ENCODE data around the gene DNASE1L2. TPM values are rescaled to one million over a fixed set of nuclear protein-coding genes. Genes with fewer than 3 reads are reported as not detected.

Gene DNASE1L2
- total RNA-seq, 1 experiment from 2014 or later = 2.0 TPM

DNA sequence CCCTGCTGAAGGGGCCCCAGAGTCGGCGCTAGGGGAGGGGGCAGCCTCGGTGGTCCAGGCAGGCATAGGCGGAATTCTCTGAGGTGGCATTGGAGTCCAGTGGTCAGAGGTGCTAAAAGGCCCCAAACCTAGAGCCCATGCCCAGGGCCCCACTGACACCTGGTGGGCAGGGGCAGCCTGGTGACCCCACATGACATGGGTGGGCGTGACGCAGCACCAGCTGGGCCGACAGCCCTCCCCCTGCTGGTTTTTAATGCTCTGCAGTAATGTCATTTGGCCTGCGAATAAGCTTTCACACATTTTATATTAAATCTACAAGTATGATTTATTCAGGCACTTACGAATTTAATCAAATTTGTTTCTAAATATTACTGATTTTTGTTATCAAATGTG lies 33.8 kb downstream of the DNASE1L2 start:
- Histone ChIP-seq H3K4me3 (no peak overlapping the region; the same call in 1 of the 2 replicates), H3K27me3 (no peaks in the 10 kb centered on the region), H3K36me3 (peaks cover 22% of the 10 kb centered on the region), H3K9me3 (no peaks in the 10 kb centered on the region)
- no peak for DNase-seq

GRCh38 chr16:2270588-2271470 lies 34.6 kb downstream of the DNASE1L2 start:
- no peak for DNase-seq
- Histone ChIP-seq H3K27me3 (no peaks in the 10 kb centered on the region), H3K36me3 (peaks cover 14% of the 10 kb centered on the region), H3K4me3 (no peak overlapping the region), H3K9me3 (no peaks in the 10 kb centered on the region)

- Histone ChIP-seq H3K9me3 (no peaks in the 10 kb centered on the region), H3K4me3 (no peak overlapping the region), H3K36me3 (peaks cover 3% of the 10 kb centered on the region), H3K27me3 (no peaks in the 10 kb centered on the region)
- DNase-seq = no peak
Measured at GRCh38 chr16:2271848-2272461, 35.7 kb downstream of the DNASE1L2 start.

DNA sequence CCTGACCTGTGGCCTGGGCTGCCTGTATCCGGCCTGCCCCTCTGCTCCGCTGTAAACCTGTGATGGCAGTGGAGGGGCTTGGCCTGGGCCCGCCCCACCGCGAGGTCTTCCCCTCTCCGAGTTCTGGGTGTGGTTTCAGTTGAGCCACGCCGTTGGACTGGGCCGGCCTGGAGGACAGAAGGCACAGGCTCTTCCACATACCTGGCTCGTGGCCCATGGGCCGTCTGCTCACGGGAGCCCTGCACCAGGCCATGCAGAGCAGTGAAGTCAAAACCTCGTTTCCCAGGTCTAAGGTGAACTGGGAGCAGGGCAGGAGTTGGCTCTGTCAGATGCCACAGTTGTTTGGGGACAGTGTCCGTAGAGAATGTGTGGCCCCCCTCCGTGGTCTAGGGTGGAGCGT lies 37.2 kb downstream of the DNASE1L2 start:
- no peak for DNase-seq
- no peaks in the 10 kb centered on the region for H3K27me3 ChIP-seq
- no peaks in the 10 kb centered on the region; the same call in 1 of the 2 replicates for H3K36me3 ChIP-seq
- H3K4me3 ChIP-seq = no peak overlapping the region
- H3K9me3 ChIP-seq = no peaks in the 10 kb centered on the region

- H3K9me3 ChIP-seq = no peaks in the 10 kb centered on the region
- DNase-seq = no peak
- no peak overlapping the region for H3K4me3 ChIP-seq
- H3K27me3 ChIP-seq = no peaks in the 10 kb centered on the region
- no peaks in the 10 kb centered on the region; the same call in 1 of the 2 replicates for H3K36me3 ChIP-seq
Measured at GRCh38 chr16:2273931-2274330, 37.7 kb downstream of the DNASE1L2 start.

DNA sequence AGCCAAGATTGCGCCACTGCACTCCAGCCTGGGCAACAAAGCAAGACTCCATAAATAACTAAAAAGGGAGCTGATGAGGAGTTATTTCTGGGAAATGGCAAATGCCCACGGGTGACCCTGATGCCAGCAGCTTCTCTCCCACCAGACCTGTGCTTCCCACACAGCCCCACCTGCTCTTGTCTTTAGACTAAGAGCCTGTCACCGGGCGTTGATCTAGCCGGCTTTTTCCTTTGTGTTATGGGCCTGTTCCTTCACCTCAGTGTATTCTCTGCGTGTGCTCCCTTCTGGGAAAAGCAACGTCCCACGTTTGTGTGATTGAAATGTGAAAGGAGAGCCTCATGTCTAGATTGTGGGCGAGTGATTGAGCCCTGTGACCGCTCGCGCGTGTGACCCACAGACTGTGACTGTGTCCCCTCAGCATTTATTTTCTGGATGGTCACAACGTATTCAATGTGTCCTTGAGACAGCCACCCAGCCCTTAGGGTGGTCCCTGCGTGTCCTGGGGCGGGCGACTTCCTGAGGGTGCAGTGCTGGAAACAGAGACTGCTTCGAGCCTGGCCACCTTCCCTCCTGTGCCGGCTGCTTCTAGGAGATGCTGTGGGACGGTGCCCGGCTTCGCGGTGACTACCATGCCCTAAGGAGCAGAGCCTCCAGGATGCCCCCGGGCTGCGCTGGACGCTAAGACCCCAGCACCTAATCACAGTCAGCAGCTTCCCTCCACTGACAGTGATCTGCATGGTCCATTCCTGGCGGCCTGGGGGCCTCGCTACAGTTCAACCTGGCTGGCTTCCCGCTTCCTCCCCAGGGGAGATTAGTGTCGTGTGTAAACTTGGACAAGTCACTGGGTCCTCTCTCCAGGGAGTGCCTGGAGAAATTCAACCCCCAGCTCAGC lies 39.5 kb downstream of the DNASE1L2 start:
- no peaks in the 10 kb centered on the region for H3K9me3 ChIP-seq
- H3K36me3 ChIP-seq = no peaks in the 10 kb centered on the region; the same call in 1 of the 2 replicates
- no peak overlapping the region for H3K4me3 ChIP-seq
- no peak for DNase-seq
- no peaks in the 10 kb centered on the region for H3K27me3 ChIP-seq

GRCh38 chr16:2276368-2277195 lies 40.3 kb downstream of the DNASE1L2 start:
- DNase-seq = no peak
- Histone ChIP-seq H3K36me3 (no peaks in the 10 kb centered on the region), H3K9me3 (no peaks in the 10 kb centered on the region), H3K4me3 (no peak overlapping the region), H3K27me3 (no peaks in the 10 kb centered on the region)

DNA sequence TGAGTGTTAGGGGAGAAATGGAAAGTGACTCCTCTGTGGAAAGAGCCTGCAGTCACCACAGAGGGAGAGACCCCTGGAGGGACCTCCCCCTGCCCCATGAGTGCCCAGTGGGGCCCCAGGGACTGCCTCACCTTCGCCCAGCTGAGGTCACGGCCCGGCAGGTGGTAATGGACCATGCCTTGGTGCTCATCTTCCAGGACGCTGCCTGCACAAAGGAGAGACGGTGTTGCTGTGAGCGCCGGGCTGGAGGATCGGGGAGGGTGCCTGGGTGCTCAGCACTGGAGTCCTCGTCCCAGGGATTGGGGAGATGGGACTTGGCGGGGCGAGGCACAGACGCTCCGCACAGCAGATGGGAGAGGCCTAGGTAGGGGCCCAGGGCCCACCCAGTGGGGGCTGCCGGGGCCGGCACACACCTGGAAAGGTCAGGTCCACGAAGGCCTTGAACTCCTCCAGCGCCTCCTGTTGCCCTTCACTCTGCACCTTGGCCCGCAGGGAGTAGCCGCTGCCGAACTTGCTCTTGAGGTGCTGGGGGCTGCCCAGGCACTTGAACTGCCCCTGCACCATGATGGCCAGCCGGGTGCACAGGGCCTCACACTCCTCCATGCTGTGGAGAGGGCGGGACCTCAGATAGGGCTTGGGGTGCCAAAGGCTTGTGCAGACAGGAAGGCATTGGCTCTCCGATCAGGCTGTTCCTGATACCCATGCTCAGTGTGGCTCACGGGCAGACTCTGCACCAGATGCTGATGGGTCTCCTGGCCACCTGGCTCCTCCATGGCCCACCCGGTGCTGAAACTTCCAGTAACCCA lies 41.4 kb downstream of the DNASE1L2 start:
- Histone ChIP-seq H3K9me3 (no peaks in the 10 kb centered on the region), H3K4me3 (no peak overlapping the region), H3K36me3 (no peaks in the 10 kb centered on the region), H3K27me3 (no peaks in the 10 kb centered on the region)
- no peak for DNase-seq

- no peak for DNase-seq
- no peaks in the 10 kb centered on the region for H3K27me3 ChIP-seq
Measured at GRCh38 chr16:2278272-2278608, 42.0 kb downstream of the DNASE1L2 start.

DNA sequence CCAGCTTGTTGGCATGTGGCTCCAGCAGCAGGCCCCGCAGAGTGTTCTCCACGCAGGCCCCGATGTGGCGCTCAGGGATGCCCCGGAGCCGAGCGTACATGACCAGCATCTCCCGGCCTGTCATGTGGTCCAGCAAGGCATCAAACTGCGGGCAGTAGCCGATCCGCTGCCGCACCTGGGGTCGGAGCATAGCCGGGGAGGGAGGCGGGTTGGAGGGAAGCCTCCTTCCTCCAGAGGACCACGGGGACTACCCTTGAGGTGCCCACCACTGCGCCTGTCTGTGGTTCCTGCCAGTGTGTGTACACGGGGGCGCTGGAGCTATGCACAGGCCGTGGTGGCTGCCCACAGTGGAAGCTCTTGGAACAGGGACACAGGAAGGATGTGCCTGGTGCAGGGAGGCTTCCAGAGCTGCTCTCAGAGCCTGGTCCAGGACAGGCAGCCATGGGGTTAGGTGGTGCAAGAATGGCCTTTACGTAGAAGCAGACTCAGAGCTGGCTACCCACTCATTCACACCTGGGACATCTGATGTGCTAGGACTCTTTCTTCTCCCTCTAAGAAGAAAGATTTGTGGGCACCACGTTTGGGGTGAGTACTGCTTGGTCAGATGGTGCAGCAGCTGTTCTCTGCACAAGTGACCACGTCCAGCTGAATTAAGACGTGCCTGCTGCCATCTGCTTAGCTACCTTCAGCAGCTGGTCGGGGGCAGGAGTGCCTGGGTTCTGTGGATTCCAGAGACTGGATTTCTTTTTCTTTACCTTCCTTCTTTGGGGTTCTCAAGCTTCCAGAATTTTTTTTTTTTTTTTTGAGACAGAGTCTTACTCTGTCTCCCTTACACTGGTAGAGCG lies 42.9 kb downstream of the DNASE1L2 start:
- no peaks in the 10 kb centered on the region for H3K27me3 ChIP-seq
- H3K4me3 ChIP-seq = no peak overlapping the region
- no peaks in the 10 kb centered on the region for H3K9me3 ChIP-seq
- no peaks in the 10 kb centered on the region for H3K36me3 ChIP-seq
- no peak for DNase-seq

More at GRCh38 chr16:2278272-2278608, 42.0 kb downstream of the DNASE1L2 start:
- no peaks in the 10 kb centered on the region for H3K36me3 ChIP-seq
- H3K9me3 ChIP-seq = no peaks in the 10 kb centered on the region
- H3K4me3 ChIP-seq = no peak overlapping the region

GRCh38 chr16:2280461-2280860 lies 44.2 kb downstream of the DNASE1L2 start:
- Histone ChIP-seq H3K36me3 (no peaks in the 10 kb centered on the region), H3K4me3 (no peak overlapping the region), H3K9me3 (no peaks in the 10 kb centered on the region), H3K27me3 (no peaks in the 10 kb centered on the region)
- no peak for DNase-seq

DNA sequence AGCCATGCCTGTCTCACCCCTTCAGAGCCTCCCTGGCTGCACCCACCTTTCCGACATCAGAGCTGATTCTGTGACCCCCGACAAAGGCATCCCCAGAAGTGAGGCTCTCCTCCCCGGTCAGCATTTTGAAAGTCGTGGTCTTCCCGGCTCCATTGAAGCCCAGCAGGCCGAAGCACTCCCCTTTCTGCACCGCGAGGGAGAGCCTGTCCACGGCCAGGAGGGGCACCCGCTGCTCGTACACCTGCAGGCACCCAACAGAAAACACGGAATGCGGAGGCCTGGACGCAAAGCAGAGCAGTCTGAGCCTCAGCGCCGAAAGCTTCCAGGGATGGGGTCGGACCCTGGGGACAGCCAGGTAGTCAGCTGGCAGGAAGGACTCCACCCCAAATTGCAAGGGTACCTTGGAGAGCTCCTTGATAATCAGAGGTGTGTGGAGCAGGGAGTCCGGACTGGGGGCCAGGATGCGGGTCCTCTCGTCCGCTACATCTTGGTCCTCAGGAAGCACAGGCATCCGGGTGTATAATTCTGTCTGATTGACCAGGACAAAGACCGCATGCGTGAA lies 44.8 kb downstream of the DNASE1L2 start:
- no peaks in the 10 kb centered on the region for H3K36me3 ChIP-seq
- no peak overlapping the region for H3K4me3 ChIP-seq
- H3K27me3 ChIP-seq = no peaks in the 10 kb centered on the region
- H3K9me3 ChIP-seq = no peaks in the 10 kb centered on the region
- DNase-seq = no peak

DNA sequence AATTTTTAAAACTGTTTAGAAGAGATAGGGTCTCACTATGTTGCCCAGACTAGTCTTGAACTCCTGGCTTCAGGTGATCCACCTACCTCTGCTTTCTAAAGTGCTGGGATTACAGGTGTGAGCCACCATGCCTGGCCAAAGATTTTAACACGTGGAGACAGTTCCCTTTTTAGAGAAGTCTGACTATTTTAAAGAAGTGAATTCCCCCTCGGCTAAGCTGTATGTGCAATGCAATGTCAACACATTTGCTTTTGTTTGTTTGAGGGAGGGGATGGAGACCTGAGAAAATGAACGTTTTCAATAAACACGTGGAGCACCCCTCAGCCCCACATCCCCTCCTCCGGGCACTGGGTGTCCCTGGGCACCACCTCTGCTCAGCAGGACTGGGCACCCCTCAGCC lies 46.0 kb downstream of the DNASE1L2 start:
- Histone ChIP-seq H3K36me3 (no peaks in the 10 kb centered on the region), H3K27me3 (no peaks in the 10 kb centered on the region), H3K4me3 (no peak overlapping the region), H3K9me3 (no peaks in the 10 kb centered on the region)
- no peak for DNase-seq

DNA sequence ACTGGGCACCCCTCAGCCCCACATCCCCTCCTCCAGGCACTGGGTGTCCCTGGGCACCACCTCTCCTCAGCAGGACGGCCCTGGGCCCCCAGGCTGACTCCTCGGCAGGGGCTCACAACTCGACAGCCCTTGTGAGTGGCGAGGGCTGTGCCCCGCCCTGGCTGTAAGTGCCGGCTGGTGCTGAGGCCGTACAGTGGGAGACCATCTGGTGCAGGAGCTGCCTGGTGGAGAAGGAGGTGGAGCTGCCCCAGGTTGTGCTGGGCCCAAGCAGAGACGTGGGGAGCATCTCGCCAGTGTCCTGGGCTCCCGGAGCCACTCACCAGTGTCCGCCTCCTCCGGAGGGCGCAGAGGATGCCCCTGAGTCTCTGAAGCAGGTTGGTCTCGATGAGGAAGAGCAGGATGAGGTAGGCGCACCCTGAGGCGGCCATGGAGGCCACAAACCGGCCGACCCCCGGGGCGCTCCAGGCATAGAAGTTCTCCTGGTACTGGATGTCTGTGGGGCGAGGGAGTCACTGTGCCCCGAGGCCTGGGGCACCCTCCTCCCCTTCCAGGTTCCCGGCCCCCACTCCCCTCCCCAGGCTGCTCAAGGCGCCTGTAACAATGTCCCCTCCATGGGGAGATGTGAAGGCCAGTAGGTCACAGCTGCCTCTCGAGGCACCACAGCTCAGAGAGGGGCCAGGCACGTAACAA lies 46.8 kb downstream of the DNASE1L2 start:
- Histone ChIP-seq H3K9me3 (no peaks in the 10 kb centered on the region), H3K27me3 (no peaks in the 10 kb centered on the region), H3K4me3 (no peak overlapping the region), H3K36me3 (no peaks in the 10 kb centered on the region)
- DNase-seq = no peak

Measured in MG63 (cell line).